NAMALWA (cell line): ENCODE measurements around the gene FBL.

Experiments used
- DNase-seq: peaks from one replicate; pipeline ENCODE4 v3.0.0-alpha.2; 2015; ENCODE audit warnings: low spot score

FBL gene

GRCh38 chr19:39842693-39843435 is 3.3 kb downstream of the FBL start:
- no peak for DNase-seq

GRCh38 chr19:39841041-39841440 is 5.1 kb downstream of the FBL start:
- no peak for DNase-seq

- no peak for DNase-seq
Observed at GRCh38 chr19:39840492-39840891, 5.7 kb downstream of the FBL start.

- no peak for DNase-seq
Observed at GRCh38 chr19:39839678-39840327, 6.4 kb downstream of the FBL start.

- DNase-seq: no peak
Observed at GRCh38 chr19:39838569-39838968, 7.6 kb downstream of the FBL start.

- no peak for DNase-seq
Observed at GRCh38 chr19:39837978-39838377, 8.2 kb downstream of the FBL start.

GRCh38 chr19:39834287-39834841 is 11.8 kb downstream of the FBL start:
- no peak for DNase-seq

- DNase-seq: peak; percentile 98
Observed at GRCh38 chr19:39833464-39834286, 12.5 kb downstream of the FBL start, which contains the start of gene DYRK1B. Gene DYRK1B, minus strand, starts transcription at chr19:39834162. Its CDS starts 2,295 bp downstream, at chr19:39831867.

GRCh38 chr19:39833160-39833463 is 13.1 kb downstream of the FBL start:
- DNase-seq: no peak

GRCh38 chr19:39832341-39833083 is 13.7 kb downstream of the FBL start:
- no peak for DNase-seq

GRCh38 chr19:39831679-39832078 is 14.5 kb downstream of the FBL start:
- no peak for DNase-seq

GRCh38 chr19:39830847-39831246 is 15.3 kb downstream of the FBL start:
- DNase-seq: no peak

- no peak for DNase-seq
Observed at GRCh38 chr19:39830406-39830805, 15.8 kb downstream of the FBL start.

GRCh38 chr19:39829702-39830275 is 16.4 kb downstream of the FBL start:
- no peak for DNase-seq

- no peak for DNase-seq
Observed at GRCh38 chr19:39828654-39829032, 17.5 kb downstream of the FBL start.

- no peak for DNase-seq
Observed at GRCh38 chr19:39828015-39828653, 18.0 kb downstream of the FBL start.

GRCh38 chr19:39827216-39827615 is 19.0 kb downstream of the FBL start:
- DNase-seq: no peak

- no peak for DNase-seq
Observed at GRCh38 chr19:39826311-39826945, 19.8 kb downstream of the FBL start.

GRCh38 chr19:39825531-39826076 is 20.6 kb downstream of the FBL start:
- DNase-seq: no peak

GRCh38 chr19:39825093-39825463 is 21.1 kb downstream of the FBL start:
- DNase-seq: no peak
